Heart right ventricle (tissue), 16 donors: ENCODE results near the gene GRPEL1. TPM values are rescaled to one million over a fixed set of nuclear protein-coding genes. Genes with fewer than 3 reads are reported as not detected.
A peak's percentile ranks its signal among the peaks of the same experiment; 100 is the strongest.

ENCODE experiments used
- ATAC-seq, 8 donors: fragments of 200-7000 bp; cut with Tn5 transposase; one replicate each; pipeline ENCODE4 v1.9.1; 2020; ENCODE audit warnings: mild to moderate bottlenecking in 8 of 8, moderate library complexity in 8 of 8, moderate number of reproducible peaks in 1 of 8
- DNase-seq, 2 donors: peaks; one replicate each; pipeline ENCODE4 v3.0.0-alpha.2; 2020
- H3K27ac ChIP-seq, 10 donors: fragments of 200-600 bp; sonication (generic) in 2 of 10; one replicate each; pipeline versions ENCODE4 v1.5.0 to v1.8.0; 2020 to 2022; ENCODE audit warnings: mild to moderate bottlenecking in 3 of 10
- H3K27me3 ChIP-seq, 7 donors: fragments of 200-600 bp; one replicate each; pipeline ENCODE4 v1.8.0; 2021 to 2022; ENCODE audit warnings: mild to moderate bottlenecking in 2 of 7
- H3K36me3 ChIP-seq, 9 donors: fragments of 200-600 bp; sonication (generic) in 1 of 9; one replicate each; pipeline versions ENCODE4 v1.5.0 to v1.8.0; 2020 to 2022; ENCODE audit warnings: mild to moderate bottlenecking in 2 of 9
- H3K4me1 ChIP-seq, 9 donors: fragments of 200-600 bp; sonication (generic) in 1 of 9; one replicate each; pipeline versions ENCODE4 v1.5.0 to v1.8.0; 2020 to 2022; ENCODE audit warnings: mild to moderate bottlenecking in 4 of 9
- H3K4me3 ChIP-seq, 10 donors: fragments of 200-600 bp; sonication (generic) in 2 of 10; one replicate each; pipeline versions ENCODE4 v1.5.0 to v1.8.0; 2020 to 2022; ENCODE audit warnings: mild to moderate bottlenecking in 7 of 10, moderate library complexity in 2 of 10
- H3K9me3 ChIP-seq, 11 donors: fragments of 200-600 bp in 10 of 11; sonication (generic) in 2 of 11; one replicate each; pipeline versions ENCODE4 v1.5.0 to v1.8.0; 2013 to 2022; ENCODE audit warnings: mild to moderate bottlenecking in 2 of 11, control low read depth in 1 of 11, moderate library complexity in 1 of 11
- CTCF ChIP-seq, 9 donors: fragments of 200-600 bp; sonication (generic) in 2 of 9; IDR thresholded peaks; one replicate each; pipeline versions ENCODE4 v1.5.0 to v1.8.0; 2021 to 2022; ENCODE audit warnings: antibody characterized with exemption in 9 of 9, mild to moderate bottlenecking in 5 of 9, moderate library complexity in 1 of 9
- WGBS, 2 donors: extraction: QIAGEN DNeasy Blood & Tissue Kit; methylation state at CpG; one replicate each; pipeline ENCODE4 v1.1.7; 2013; ENCODE audit warnings: inconsistent platforms in 1 of 2; 5-methylcytosine and 5-hydroxymethylcytosine counted together
- intact Hi-C, 10 donors: fragments of 100-400 bp; cut with DNase I; formaldehyde crosslinking; loops; one replicate each; pipeline versions ENCODE4 v1.11.1 to v1.14.2; 2022
- polyA plus RNA-seq, 2 donors: library from polyadenylated mRNA; stranded (reverse); fragments of 200-250 nt; gene quantifications; one replicate each; pipeline ENCODE4 v1.2.3, GENCODE V29; 2013
- total RNA-seq, 10 donors: library from RNA; stranded (reverse); fragmentation: NEBNext Ultra II Directional in 3 of 10; extraction: Animal tissue kit (Norgen Biotek cat#: 25700) in 3 of 10; gene quantifications; one replicate each; pipeline versions ENCODE4 v1.2.1 to v1.2.4, GENCODE V29; 2021 to 2023
- donor health status: Arrhythmogenic right ventricular cardiomyopathy.
- donor health status: ischemic (EF 13 %, LVEDD 7.1; RV severe dilation, severe dysfunction).
- donor health status: healthy with polysubstance abuse.
- donor health status: DM: no; HTN: yes; CAD: no.
- donor health status: DM: no; HTN: no; CAD: no.
- donor health status: ischemic (EF 25% LVEDD 6.9; RV normal size, moderate dysfunction).
- donor health status: ischemic (EF 25% LVEDD 5.7; RV mildly dilated, moderate dysfunction).
- donor health status: healthy.
- donor health status: DM: yes; HTN: yes; CAD: no.
- donor health status: Ischemic cardiomyopathy.
- donor health status: ischemic (EF 35%, LVEDD 5.7; RV mildly dilated, moderate dysfunction).
- donor health status: nonischemic (EF 11% LVEDD 7.7; RV severe dilation, severe dysfunction).
- donor health status: DM: yes; HTN: yes; CAD: no.
- donor health status: PGD.
- donor health status: ischemic (EF 29% LVEDD 5.4; RV normal size, mild dysfunction).
- donor health status: nonischemic (EF 23%, LVEDD 6.1; RV moderate dilation, normal function).

GRPEL1 gene
- total and polyA plus RNA-seq, 12 donors = 38.7 to 83.3 (median 55.8) TPM

DNA sequence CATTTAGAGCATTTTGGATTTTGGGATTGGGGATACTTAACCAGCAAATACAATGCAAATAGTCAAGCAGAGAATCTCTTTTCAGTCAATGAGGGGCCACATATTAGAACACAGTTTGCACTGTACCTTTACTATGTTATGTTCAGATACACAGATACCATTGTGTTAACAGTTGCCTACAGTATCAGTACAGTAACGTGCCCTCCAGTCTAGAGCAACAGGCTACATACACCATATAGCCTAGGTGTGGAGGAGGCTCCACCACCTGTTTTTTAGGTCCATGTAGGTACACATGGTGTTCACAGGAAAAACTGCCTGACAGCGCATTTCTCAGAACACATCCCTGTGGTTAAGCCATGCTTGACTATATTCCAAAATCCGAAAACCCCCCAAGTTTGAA lies 9.1 kb downstream of the GRPEL1 start:
- H3K4me3 ChIP-seq = no peak overlapping the region
- no peak for ATAC-seq
- H3K27me3 ChIP-seq = no peaks in the 10 kb centered on the region
- no peak overlapping the region for H3K27ac ChIP-seq
- no peak for DNase-seq
- intact Hi-C loops = no loop called here
- peaks cover 0 to 38% (median 5%) of the 10 kb centered on the region in 9 donors for H3K4me1 ChIP-seq
- no peak for TF ChIP-seq CTCF (IDR thresholded peaks at IDR 0.05)
- WGBS, 2 donors = 91 to 93% methylated on average over 3 of the region's 3 CpGs
- peaks cover 0 to 100% (median 62%) of the 10 kb centered on the region in 9 donors for H3K36me3 ChIP-seq
- H3K9me3 ChIP-seq = no peaks in the 10 kb centered on the region

GRCh38 chr4:7055990-7056325 lies 11.9 kb downstream of the GRPEL1 start:
- Histone ChIP-seq H3K4me1 (peaks cover 0 to 64% (median 29%) of the 10 kb centered on the region in 9 donors), H3K9me3 (no peaks in the 10 kb centered on the region), H3K27ac (peak overlapping the region in 2 of 10 donors; percentile 24 to 28), H3K36me3 (peaks cover 0 to 88% (median 44%) of the 10 kb centered on the region in 9 donors), H3K4me3 (no peak overlapping the region), H3K27me3 (no peaks in the 10 kb centered on the region)
- ATAC-seq = no peak
- 91% methylated on average over 10 of the region's 10 CpGs for WGBS, 2 donors
- DNase-seq = no peak
- TF ChIP-seq CTCF (IDR thresholded peaks at IDR 0.05) = no peak
- intact Hi-C loops = no loop called here

- no peak for TF ChIP-seq CTCF (IDR thresholded peaks at IDR 0.05)
- peak overlapping the region in 1 of 10 donors; percentile 42 for H3K27ac ChIP-seq
Measured at GRCh38 chr4:7055111-7055989, 12.5 kb downstream of the GRPEL1 start.

DNA sequence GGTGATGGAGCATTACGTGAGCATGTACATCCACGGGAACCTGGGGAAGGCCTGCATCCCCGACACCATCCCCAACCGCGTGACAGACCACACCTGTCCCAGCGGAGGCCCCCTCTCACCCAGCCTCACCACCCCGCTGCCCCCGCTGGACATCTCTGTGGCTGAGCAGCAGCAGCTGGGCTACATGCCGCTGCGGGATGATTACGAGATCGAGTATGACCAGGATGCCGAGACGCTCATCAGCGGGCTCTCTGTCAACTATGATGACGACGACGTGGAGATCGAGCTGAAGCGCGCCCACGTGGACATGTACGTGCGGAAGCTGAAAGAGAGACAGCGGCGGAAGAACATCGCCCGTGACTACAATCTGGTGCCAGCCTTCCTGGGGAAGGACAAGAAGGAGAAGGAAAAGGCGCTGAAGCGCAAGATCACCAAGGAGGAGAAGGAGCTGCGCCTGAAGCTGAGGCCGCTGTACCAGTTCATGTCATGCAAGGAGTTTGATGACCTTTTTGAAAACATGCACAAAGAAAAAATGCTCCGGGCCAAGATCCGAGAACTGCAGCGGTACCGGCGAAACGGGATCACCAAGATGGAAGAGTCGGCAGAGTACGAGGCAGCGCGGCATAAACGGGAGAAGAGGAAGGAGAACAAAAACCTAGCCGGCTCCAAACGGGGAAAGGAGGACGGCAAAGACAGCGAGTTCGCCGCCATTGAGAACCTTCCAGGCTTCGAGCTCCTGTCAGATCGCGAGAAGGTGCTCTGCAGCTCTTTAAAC lies 13.6 kb downstream of the GRPEL1 start:
- no peak for ATAC-seq
- Histone ChIP-seq H3K4me3 (no peak overlapping the region), H3K9me3 (no peaks in the 10 kb centered on the region), H3K27me3 (no peaks in the 10 kb centered on the region), H3K36me3 (peaks cover 0 to 80% (median 29%) of the 10 kb centered on the region in 9 donors), H3K27ac (peak overlapping the region in 1 of 10 donors; percentile 42), H3K4me1 (peaks cover 4 to 69% (median 45%) of the 10 kb centered on the region in 9 donors)
- 96% methylated on average over 52 of the region's 52 CpGs for WGBS, 2 donors
- intact Hi-C loops = no loop called here
- no peak for TF ChIP-seq CTCF (IDR thresholded peaks at IDR 0.05)
- no peak for DNase-seq

More at GRCh38 chr4:7055111-7055989, 12.5 kb downstream of the GRPEL1 start:
- Histone ChIP-seq H3K4me3 (no peak overlapping the region), H3K9me3 (no peaks in the 10 kb centered on the region), H3K36me3 (peaks cover 0 to 88% (median 38%) of the 10 kb centered on the region in 9 donors), H3K4me1 (peaks cover 3 to 69% (median 35%) of the 10 kb centered on the region in 9 donors), H3K27me3 (no peaks in the 10 kb centered on the region)
- DNase-seq (no peak), ATAC-seq (no peak)
- 88 to 89% methylated on average over 31 of the region's 31 CpGs for WGBS, 2 donors
- intact Hi-C loops = no loop called here
